ENCODE data around the gene HSPA1B.
"Not testable (repeated sequence)": the region's sequence is repeated elsewhere in the genome, so short reads cannot be mapped to it uniquely, and the experiment has no call there.

Gene HSPA1B

DNA sequence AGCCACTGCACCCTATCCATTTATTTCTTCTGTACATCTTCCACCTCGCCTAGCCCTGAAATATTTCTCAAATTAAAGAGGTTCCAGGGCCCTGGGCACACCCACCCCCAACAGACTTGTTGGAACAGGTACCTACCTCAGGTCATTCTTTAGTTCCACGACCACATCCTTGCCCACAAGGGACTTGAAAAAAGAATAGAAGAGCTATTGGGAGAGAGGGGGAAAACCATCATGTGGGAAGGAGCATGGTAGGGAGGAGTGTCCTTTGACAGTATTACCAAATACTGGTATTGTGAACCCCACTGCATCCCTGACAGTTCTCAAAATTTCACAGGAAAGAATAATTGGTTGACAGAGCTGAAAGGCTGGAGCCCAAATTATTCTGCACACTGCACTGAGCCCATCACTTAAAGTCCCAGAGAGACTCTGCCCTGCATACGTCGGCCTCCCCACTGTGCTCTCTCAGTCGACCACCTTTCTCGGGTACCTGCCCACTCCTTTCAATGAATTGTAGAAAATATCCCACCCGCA lies 21.5 kb upstream of the HSPA1B start:
- Histone ChIP-seq H3K9ac (ENCODE audit: low read length) (peak overlapping the region; percentile 74), H3K4me1 (ENCODE audit: control insufficient read depth in 1 of 2, insufficient read depth in 2 of 2, low read length in 2 of 2) (peaks cover 0 to 3% of the 10 kb centered on the region in 2 experiments), H3K4me2 (ENCODE audit: low read length) (peak overlapping the region; percentile 88), H3K79me1 (ENCODE audit: low read length) (peaks cover 6% of the 10 kb centered on the region), H4K12ac (ENCODE audit: low read depth, low read length) (no peak overlapping the region), H3K79me2 (ENCODE audit: control insufficient read depth, insufficient read depth, low read length, poor library complexity) (peaks cover 5% of the 10 kb centered on the region), H3K36me3 (ENCODE audit: control insufficient read depth in 1 of 2, insufficient read depth in 2 of 2, low read length in 2 of 2) (peaks cover 12 to 13% of the 10 kb centered on the region in 2 experiments), H2BK12ac (ENCODE audit: low read length) (no peak overlapping the region), H2BK120ac (ENCODE audit: insufficient read depth, low read length, poor library complexity) (no peak overlapping the region), H2AK5ac (ENCODE audit: low read length) (no peak overlapping the region), H3K9me3 (ENCODE audit: insufficient read depth, low read depth, low read length) (peaks cover 1% of the 10 kb centered on the region), H4K91ac (ENCODE audit: low read depth, low read length) (peak overlapping the region; percentile 52), H3K27me3 (ENCODE audit: insufficient read depth, low read length) (no peaks in the 10 kb centered on the region), H2AFZ (ENCODE audit: insufficient read depth, low read length, poor library complexity) (peak overlapping the region; percentile 6), H3K18ac (ENCODE audit: low read length) (peak overlapping the region; percentile 41), H2BK5ac (ENCODE audit: low read depth, low read length, poor library complexity) (peak overlapping the region; percentile 24), H3K14ac (ENCODE audit: low read length) (peak overlapping the region; percentile 50), H3K27ac (ENCODE audit: low read depth, low read length) (peak overlapping the region; percentile 77), H3K4ac (ENCODE audit: low read depth, low read length) (peak overlapping the region; percentile 25), H3K23ac (ENCODE audit: low read length) (no peak overlapping the region), H3K4me3 (ENCODE audit: low read depth, low read length) (peak overlapping the region; percentile 77), H4K8ac (ENCODE audit: low read depth, low read length) (peak overlapping the region; percentile 83)
- no peak for DNase-seq
- WGBS (ENCODE audit: extremely low coverage, insufficient coverage, insufficient read length), result no CpG with 5 or more reads among the region's 7 CpGs

GRCh38 chr6:31806470-31807272 lies 20.9 kb upstream of the HSPA1B start, which contains the start of gene LSM2:
Gene LSM2 (minus strand): TSS chr6:31806966. CDS start chr6:31806757, 209 bp downstream.
- Histone ChIP-seq H2BK12ac (ENCODE audit: low read length) (no peak within 1 kb of the TSS), H3K18ac (ENCODE audit: low read length) (peak within 1 kb of the TSS; percentile 82), H3K9me3 (ENCODE audit: insufficient read depth, low read depth, low read length) (peaks cover 1% of the 10 kb centered on the region), H3K27ac (ENCODE audit: low read depth, low read length) (peak within 1 kb of the TSS; percentile 77), H3K27me3 (ENCODE audit: insufficient read depth, low read length) (no peaks in the 10 kb centered on the region), H3K79me1 (ENCODE audit: low read length) (peaks cover 6% of the 10 kb centered on the region), H4K91ac (ENCODE audit: low read depth, low read length) (peak within 1 kb of the TSS; percentile 53), H4K12ac (ENCODE audit: low read depth, low read length) (peak within 1 kb of the TSS; percentile 51), H3K79me2 (ENCODE audit: control insufficient read depth, insufficient read depth, low read length, poor library complexity) (peaks cover 5% of the 10 kb centered on the region), H2AFZ (ENCODE audit: insufficient read depth, low read length, poor library complexity) (peak within 1 kb of the TSS; percentile 12), H3K14ac (ENCODE audit: low read length) (peak within 1 kb of the TSS; percentile 82), H3K4ac (ENCODE audit: low read depth, low read length) (peak within 1 kb of the TSS; percentile 25), H3K4me2 (ENCODE audit: low read length) (peak within 1 kb of the TSS; percentile 88), H3K9ac (ENCODE audit: low read length) (peak within 1 kb of the TSS; percentile 74), H2BK5ac (ENCODE audit: low read depth, low read length, poor library complexity) (peak within 1 kb of the TSS; percentile 24), H2AK5ac (ENCODE audit: low read length) (no peak within 1 kb of the TSS), H3K23ac (ENCODE audit: low read length) (no peak within 1 kb of the TSS), H2BK120ac (ENCODE audit: insufficient read depth, low read length, poor library complexity) (peak within 1 kb of the TSS; percentile 45), H3K4me3 (ENCODE audit: low read depth, low read length) (peak within 1 kb of the TSS; percentile 77), H3K36me3 (ENCODE audit: control insufficient read depth in 1 of 2, insufficient read depth in 2 of 2, low read length in 2 of 2) (peaks cover 8 to 13% of the 10 kb centered on the region in 2 experiments), H3K4me1 (ENCODE audit: control insufficient read depth in 1 of 2, insufficient read depth in 2 of 2, low read length in 2 of 2) (peaks cover 0 to 3% of the 10 kb centered on the region in 2 experiments), H4K8ac (ENCODE audit: low read depth, low read length) (peak within 1 kb of the TSS; percentile 83)
- peak; percentile 98 to 99 for DNase-seq
- no CpG with 5 or more reads among the region's 51 CpGs for WGBS (ENCODE audit: extremely low coverage, insufficient coverage, insufficient read length)

- not testable (repeated sequence) for H3K27ac ChIP-seq (ENCODE audit: low read depth, low read length); H3K4ac ChIP-seq (ENCODE audit: low read depth, low read length); H4K12ac ChIP-seq (ENCODE audit: low read depth, low read length); H2BK120ac ChIP-seq (ENCODE audit: insufficient read depth, low read length, poor library complexity); H3K79me1 ChIP-seq (ENCODE audit: low read length); H3K36me3 ChIP-seq (ENCODE audit: control insufficient read depth in 1 of 2, insufficient read depth in 2 of 2, low read length in 2 of 2); H3K9ac ChIP-seq (ENCODE audit: low read length); H3K27me3 ChIP-seq (ENCODE audit: insufficient read depth, low read length); H2AK5ac ChIP-seq (ENCODE audit: low read length); H3K4me3 ChIP-seq (ENCODE audit: low read depth, low read length); H3K4me2 ChIP-seq (ENCODE audit: low read length); H3K4me1 ChIP-seq (ENCODE audit: control insufficient read depth in 1 of 2, insufficient read depth in 2 of 2, low read length in 2 of 2); DNase-seq; H3K23ac ChIP-seq (ENCODE audit: low read length); H2BK5ac ChIP-seq (ENCODE audit: low read depth, low read length, poor library complexity); H4K91ac ChIP-seq (ENCODE audit: low read depth, low read length); H3K79me2 ChIP-seq (ENCODE audit: control insufficient read depth, insufficient read depth, low read length, poor library complexity); H4K8ac ChIP-seq (ENCODE audit: low read depth, low read length); H3K9me3 ChIP-seq (ENCODE audit: insufficient read depth, low read depth, low read length); H2AFZ ChIP-seq (ENCODE audit: insufficient read depth, low read length, poor library complexity); H2BK12ac ChIP-seq (ENCODE audit: low read length); H3K18ac ChIP-seq (ENCODE audit: low read length); H3K14ac ChIP-seq (ENCODE audit: low read length)
- WGBS (ENCODE audit: extremely low coverage, insufficient coverage, insufficient read length), result no CpG with 5 or more reads among the region's 10 CpGs
Observed at GRCh38 chr6:31808599-31808998, 18.9 kb upstream of the HSPA1B start.

GRCh38 chr6:31811645-31812044 lies 15.9 kb upstream of the HSPA1B start:
- Histone ChIP-seq H2AFZ (ENCODE audit: insufficient read depth, low read length, poor library complexity) (no peak overlapping the region), H3K9me3 (ENCODE audit: insufficient read depth, low read depth, low read length) (peaks cover 1% of the 10 kb centered on the region), H2AK5ac (ENCODE audit: low read length) (no peak overlapping the region), H3K9ac (ENCODE audit: low read length) (no peak overlapping the region), H3K79me1 (ENCODE audit: low read length) (peaks cover 10% of the 10 kb centered on the region), H3K4me1 (ENCODE audit: control insufficient read depth in 1 of 2, insufficient read depth in 2 of 2, low read length in 2 of 2) (peaks cover 0 to 3% of the 10 kb centered on the region in 2 experiments), H3K4me3 (ENCODE audit: low read depth, low read length) (no peak overlapping the region), H3K27ac (ENCODE audit: low read depth, low read length) (no peak overlapping the region), H3K79me2 (ENCODE audit: control insufficient read depth, insufficient read depth, low read length, poor library complexity) (peaks cover under 1% of the 10 kb centered on the region), H4K91ac (ENCODE audit: low read depth, low read length) (no peak overlapping the region), H4K12ac (ENCODE audit: low read depth, low read length) (no peak overlapping the region), H2BK5ac (ENCODE audit: low read depth, low read length, poor library complexity) (no peak overlapping the region), H3K14ac (ENCODE audit: low read length) (no peak overlapping the region), H3K36me3 (ENCODE audit: control insufficient read depth in 1 of 2, insufficient read depth in 2 of 2, low read length in 2 of 2) (no peaks in the 10 kb centered on the region), H2BK120ac (ENCODE audit: insufficient read depth, low read length, poor library complexity) (no peak overlapping the region), H3K4ac (ENCODE audit: low read depth, low read length) (no peak overlapping the region), H3K23ac (ENCODE audit: low read length) (no peak overlapping the region), H4K8ac (ENCODE audit: low read depth, low read length) (no peak overlapping the region), H3K27me3 (ENCODE audit: insufficient read depth, low read length) (no peaks in the 10 kb centered on the region), H3K4me2 (ENCODE audit: low read length) (no peak overlapping the region), H2BK12ac (ENCODE audit: low read length) (no peak overlapping the region), H3K18ac (ENCODE audit: low read length) (no peak overlapping the region)
- no CpG with 5 or more reads among the region's 12 CpGs for WGBS (ENCODE audit: extremely low coverage, insufficient coverage, insufficient read length)
- DNase-seq, result no peak
